NCI-H226 (cell line): ENCODE measurements around the gene XPR1.
A peak's percentile ranks its signal among the peaks of the same experiment; 100 is the strongest.
"Not testable (repeated sequence)": the region's sequence is repeated elsewhere in the genome, so short reads cannot be mapped to it uniquely, and the experiment has no call there.

Source experiments
- DNase-seq: peaks from one replicate; pipeline ENCODE4 v3.0.0-alpha.2; 2015

Gene XPR1

DNA sequence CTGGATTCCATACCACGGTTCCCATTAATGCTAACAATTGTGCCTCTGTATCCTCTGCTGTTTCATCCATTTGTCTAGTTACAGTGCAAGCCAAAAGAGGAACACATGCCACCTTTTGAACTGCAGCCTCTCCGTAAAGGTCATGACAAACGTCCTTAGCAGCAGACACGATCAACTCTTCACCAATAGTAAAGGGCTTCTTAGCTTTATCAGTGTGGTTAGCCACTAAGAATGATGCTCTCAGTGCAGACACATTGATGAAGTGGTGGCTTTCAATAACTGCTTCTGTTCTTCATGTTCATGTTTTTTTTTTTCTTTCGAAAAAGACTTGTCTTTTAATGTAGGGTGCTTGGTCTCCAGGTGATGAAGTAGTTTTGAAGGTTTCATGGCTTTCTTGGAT, 14.3 kb downstream of the XPR1 start:
- no peak for DNase-seq

- no peak for DNase-seq
Observed at GRCh38 chr1:180646547-180646946, 14.7 kb downstream of the XPR1 start.

DNA sequence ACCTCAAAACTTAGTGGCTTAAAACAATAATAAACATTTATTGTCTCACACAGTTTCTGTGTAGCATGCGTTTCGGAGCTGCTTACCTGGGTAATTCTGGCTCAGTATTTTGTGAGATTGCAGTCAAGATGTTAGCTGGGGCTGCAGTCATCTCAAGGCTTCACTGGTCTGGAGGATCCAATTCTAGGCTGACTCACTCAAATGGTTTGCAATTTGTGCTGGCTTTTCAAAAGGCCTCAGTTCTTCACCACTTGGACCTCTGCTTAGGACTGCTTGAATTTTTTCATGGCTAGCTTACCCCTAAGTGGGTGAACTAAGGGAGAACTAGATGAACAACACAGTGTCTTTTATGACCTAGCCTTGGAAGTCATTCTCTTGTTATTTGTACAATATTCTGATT, 21.0 kb downstream of the XPR1 start:
- peak; percentile 20 for DNase-seq

DNA sequence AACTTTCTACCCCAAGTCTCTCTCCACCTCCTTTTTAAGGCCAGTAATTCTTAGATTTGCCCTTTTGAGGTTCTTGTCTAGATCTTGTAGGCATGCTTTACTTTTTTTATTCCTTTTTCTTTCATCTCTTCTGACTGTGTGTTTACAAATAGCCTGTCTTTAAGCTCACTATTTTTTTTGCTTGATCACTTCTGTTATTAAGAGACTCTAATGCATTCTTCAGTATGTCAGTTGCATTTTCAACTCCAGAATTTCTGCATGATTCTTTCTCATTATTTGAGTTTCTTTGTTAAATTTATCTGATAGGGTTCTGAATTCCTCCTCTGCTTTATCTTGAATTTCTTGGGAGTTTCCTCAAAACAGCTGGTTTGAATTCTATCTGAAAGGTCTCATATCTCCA, 30.9 kb downstream of the XPR1 start:
- DNase-seq, result no peak

DNA sequence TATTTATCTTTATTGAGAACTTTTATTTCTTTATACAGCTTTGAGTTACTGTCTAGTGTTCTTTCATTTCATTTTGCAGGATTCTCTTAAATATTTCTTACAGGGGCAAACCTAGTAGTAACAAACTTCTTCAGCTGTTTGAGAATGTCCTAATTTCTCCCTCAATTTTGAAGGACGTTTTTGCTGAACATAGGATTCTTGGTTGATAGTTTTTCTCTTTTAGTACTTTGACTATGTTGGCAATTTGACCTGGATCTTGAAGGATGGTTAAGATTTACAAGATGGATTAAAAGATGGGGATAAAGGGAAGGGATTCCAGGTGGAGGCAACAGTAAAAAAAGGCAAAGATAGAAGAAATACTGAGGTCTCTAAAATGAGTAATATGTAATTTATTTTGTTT, 38.9 kb downstream of the XPR1 start:
- no peak for DNase-seq

DNA sequence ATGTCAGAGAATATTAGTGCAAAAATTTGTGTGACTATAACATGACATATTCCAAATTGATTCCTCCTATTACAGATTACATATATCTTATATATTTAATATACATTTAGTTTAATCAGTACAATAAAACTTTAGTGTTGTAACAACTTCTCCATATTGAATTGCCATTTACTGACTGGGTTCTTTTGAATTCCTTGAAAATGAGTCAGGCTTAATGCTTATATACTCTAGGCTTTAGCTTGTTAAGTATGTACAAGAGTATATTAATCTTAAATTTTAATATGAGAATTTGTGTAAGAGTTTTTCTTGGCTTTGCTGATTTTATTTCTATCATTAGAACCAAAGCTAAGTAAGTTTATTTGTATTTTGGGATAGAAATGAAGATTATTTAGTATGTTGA, 40.3 kb downstream of the XPR1 start:
- peak; percentile 17 for DNase-seq

GRCh38 chr1:180672505-180672904, 40.7 kb downstream of the XPR1 start:
- DNase-seq, result no peak

GRCh38 chr1:180674603-180675530, 43.0 kb downstream of the XPR1 start:
- DNase-seq, result peak; percentile 9

GRCh38 chr1:180675586-180675985, 43.8 kb downstream of the XPR1 start:
- DNase-seq, result no peak

- peak; percentile 35 for DNase-seq
Observed at GRCh38 chr1:180680558-180681144, 48.8 kb downstream of the XPR1 start.

- DNase-seq, result not testable (repeated sequence)
Observed at GRCh38 chr1:180683117-180683516, 51.3 kb downstream of the XPR1 start.

DNA sequence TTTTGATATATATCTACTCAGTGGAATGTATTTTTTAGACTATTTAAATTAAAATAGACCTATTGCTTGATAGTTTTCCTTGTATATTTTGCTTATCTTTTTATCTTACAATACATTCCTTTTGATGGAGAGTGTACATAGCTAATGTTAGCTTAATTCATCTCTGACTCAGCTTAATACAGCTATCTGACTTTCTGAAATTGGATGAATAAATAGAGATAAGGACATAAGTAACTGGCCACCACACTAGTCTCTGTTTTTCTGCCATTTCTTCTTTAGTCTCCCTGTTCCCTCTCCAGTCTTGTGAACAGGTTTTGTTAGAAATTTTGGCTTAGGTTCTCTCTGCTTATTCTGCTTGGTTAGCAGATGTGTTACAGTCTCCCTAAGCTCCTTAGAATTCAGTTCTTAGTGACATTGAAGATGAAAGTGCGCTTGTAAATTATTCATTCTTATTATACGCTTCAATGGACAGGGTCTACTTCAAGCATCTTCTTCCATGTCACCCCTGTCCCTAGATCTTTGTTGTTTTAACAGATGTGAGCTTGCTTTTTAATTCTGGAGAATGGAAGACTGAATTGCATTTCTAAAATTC, 59.6 kb downstream of the XPR1 start:
- DNase-seq, result peak; percentile 12

DNA sequence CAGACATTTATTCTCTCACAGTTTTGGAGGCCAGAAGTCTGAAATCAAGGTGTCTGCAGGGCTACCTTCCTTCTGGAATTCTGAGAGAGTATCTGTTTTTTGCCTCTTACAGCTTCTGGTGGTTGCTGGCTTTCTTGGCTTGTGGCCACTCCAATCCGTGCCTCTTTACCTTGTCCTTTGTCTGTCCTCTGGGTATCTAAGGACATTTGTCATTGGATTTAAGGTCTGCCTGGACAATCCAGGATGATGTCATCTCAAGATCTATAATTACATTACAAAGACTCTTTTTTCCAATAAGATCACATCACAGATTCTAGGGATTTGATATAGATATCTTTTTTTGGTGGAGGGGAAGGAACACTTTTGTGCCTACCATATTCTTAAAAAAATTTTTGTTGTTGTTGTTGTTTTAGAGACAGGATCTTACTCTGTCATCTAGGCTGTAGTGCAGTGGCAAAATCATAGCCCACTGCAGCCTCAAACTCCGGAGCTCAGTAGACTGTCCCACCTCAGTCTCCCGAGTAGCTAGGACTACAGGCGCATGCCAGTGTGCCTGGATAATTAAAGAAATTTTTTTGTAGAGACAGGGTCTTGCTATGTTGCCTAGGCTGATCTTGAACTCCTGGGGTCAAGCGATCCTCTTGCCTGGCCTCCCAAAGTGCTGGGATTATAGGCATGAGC, 61.9 kb downstream of the XPR1 start:
- DNase-seq, result no peak

GRCh38 chr1:180695282-180695681, 63.5 kb downstream of the XPR1 start:
- no peak for DNase-seq

GRCh38 chr1:180696361-180696760, 64.5 kb downstream of the XPR1 start:
- no peak for DNase-seq

DNA sequence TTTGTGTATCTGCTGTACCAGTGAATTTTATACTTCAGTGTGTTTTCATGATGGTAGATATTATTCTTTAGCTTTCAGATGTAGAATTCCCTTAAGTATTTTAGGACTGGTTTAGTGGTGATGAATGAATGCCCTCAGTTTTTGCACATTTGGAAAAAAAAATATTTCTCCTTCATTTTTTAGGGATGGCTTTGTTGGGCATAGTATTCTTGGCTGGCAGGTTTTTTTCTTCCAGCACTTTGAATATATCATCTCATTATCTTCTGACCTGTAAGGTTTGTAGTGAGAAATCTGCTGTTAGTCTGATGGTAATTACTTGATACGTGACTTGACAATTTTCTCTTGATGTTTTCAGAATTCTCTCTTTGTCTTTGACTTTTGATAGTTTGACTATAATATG, 66.8 kb downstream of the XPR1 start:
- no peak for DNase-seq

GRCh38 chr1:180702376-180702775, 70.6 kb downstream of the XPR1 start:
- DNase-seq, result not testable (repeated sequence)

DNA sequence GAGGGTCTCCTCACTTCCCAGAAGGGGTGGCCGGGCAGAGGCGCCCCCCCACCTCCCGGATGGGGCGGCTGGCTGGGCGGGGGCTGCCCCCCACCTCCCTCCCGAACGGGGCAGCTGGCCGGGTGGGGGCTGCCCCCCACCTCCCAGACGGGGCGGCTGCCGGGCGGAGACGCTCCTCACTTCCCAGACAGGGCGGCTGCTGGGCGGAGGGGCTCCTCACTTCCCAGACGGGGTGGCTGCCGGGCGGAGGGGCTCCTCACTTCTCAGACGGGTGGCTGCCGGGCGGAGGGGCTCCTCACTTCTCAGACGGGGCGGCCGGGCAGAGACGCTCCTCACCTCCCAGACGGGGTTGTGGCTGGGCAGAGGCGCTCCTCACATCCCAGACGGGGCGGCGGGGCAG, 78.9 kb downstream of the XPR1 start:
- DNase-seq, result not testable (repeated sequence)

- DNase-seq, result not testable (repeated sequence)
Observed at GRCh38 chr1:180711260-180711659, 79.4 kb downstream of the XPR1 start.

DNA sequence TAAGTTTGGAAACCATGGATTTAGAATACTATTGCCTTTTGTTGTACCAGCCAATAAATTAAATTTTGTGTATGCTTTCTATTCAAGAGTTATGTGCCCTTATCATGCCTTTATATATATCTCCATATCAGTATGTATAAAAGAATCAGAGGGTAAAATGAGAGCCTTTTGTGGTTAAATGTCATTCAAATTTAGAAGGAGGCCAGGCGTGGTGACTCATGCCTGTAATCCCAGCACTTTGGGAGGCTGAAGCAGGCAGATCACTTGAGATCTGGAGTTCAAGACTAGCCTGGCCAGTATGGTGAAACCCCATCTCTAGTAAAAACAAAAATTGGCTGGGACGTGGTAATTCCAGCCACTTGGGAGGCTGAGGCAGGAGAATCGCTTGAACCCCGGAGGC, 88.9 kb downstream of the XPR1 start:
- DNase-seq, result peak; percentile 20

GRCh38 chr1:180722586-180722985, 90.8 kb downstream of the XPR1 start:
- DNase-seq, result no peak

- DNase-seq, result no peak
Observed at GRCh38 chr1:180724055-180724454, 92.2 kb downstream of the XPR1 start.

GRCh38 chr1:180726024-180726423, 94.2 kb downstream of the XPR1 start:
- not testable (repeated sequence) for DNase-seq
